A549 (cell line): ENCODE data around the gene MIOX. TPM values are rescaled to one million over a fixed set of nuclear protein-coding genes. Genes with fewer than 3 reads are reported as not detected.

Experiments
- ATAC-seq, 2 experiments: fragments of 200-7000 bp in 1 of 2; fragments of >200 bp in 1 of 2; cut with Nextera tagmentation in 1 of 2; cut with Tn5 transposase in 1 of 2; 3 replicates each; pipeline versions ENCODE4 v1.8.0 to v1.9.1; 2018 to 2020; ENCODE audit warnings: mild to moderate bottlenecking in 1 of 2, moderate library complexity in 1 of 2
- CTCF ChIA-PET: fragments of 300-600 bp; sonication (Branson Sonifier 250); formaldehyde crosslinking; extraction: SDS; loops from one replicate; lab custom pipeline; 2021; ENCODE audit warnings: antibody characterized with exemption, inconsistent platforms; lab: Yijun Ruan, JAX
- POLR2A ChIA-PET: fragments of 350-600 bp; formaldehyde crosslinking; extraction: SDS; loops from one replicate; lab custom pipeline; 2021; ENCODE audit warnings: antibody characterized with exemption, inconsistent platforms; lab: Yijun Ruan, JAX
- DNase-seq, 2 experiments: peaks; one replicate each; pipeline versions ENCODE4 v3.0.0 to v3.0.0-alpha.2; 2011 to 2016; ENCODE audit warnings: low read depth in 1 of 2, low spot score in 1 of 2
- FAIRE-seq: peaks from 2 replicates; lab custom pipeline; 2011; peaks lifted over from hg19 to GRCh38; lab: Jason Lieb, UNC
- H3K27ac ChIP-seq, 2 experiments: fragments of >200 bp; sonication (Bioruptor Twin); formaldehyde crosslinking; 3 replicates each; pipeline ENCODE4 v1.5.1; 2016 to 2017
- H3K4me1 ChIP-seq: fragments of >200 bp; sonication (Bioruptor Twin); formaldehyde crosslinking; 3 replicates; pipeline ENCODE4 v1.6.1; 2016
- H3K4me2 ChIP-seq: fragments of >200 bp; sonication (Bioruptor Twin); formaldehyde crosslinking; 3 replicates; pipeline ENCODE4 v1.6.1; 2016
- H3K4me3 ChIP-seq: fragments of >200 bp; sonication (Bioruptor Twin); formaldehyde crosslinking; 3 replicates; pipeline ENCODE4 v1.5.1; 2016
- H3K9me3 ChIP-seq: fragments of >200 bp; sonication (Bioruptor Twin); formaldehyde crosslinking; 3 replicates; pipeline ENCODE4 v1.6.1; 2016
- CEBPB ChIP-seq, 2 experiments: fragments of >200 bp in 1 of 2; sonication (Bioruptor Twin) in 1 of 2; formaldehyde crosslinking in 1 of 2; IDR thresholded peaks; 2 replicates each; pipeline ENCODE4 v1.6.1; 2012 to 2016
- CHD2 ChIP-seq: fragments of 150-350 bp; IDR thresholded peaks from 2 replicates; pipeline ENCODE4 v1.6.1; 2014; ENCODE audit warnings: low read length; ENCODE audit not compliant: partially characterized antibody
- EHF ChIP-seq: fragments of 250-450 bp; sonication (Bioruptor Pico); IDR thresholded peaks from 2 replicates; pipeline ENCODE4 v1.5.0; 2020; ENCODE audit warnings: mild to moderate bottlenecking
- FOSL2 ChIP-seq, 2 experiments: fragments of 450-650 bp in 1 of 2; fragments of >200 bp in 1 of 2; sonication (Bioruptor Twin) in 1 of 2; formaldehyde crosslinking; IDR thresholded peaks; 2 replicates each; pipeline versions ENCODE4 v1.5.0 to v1.6.1; 2016 to 2020; ENCODE audit warnings: mild to moderate bottlenecking in 1 of 2, moderate library complexity in 1 of 2
- FOXS1 ChIP-seq: fragments of 250-450 bp; sonication (Bioruptor Pico); IDR thresholded peaks from 2 replicates; pipeline ENCODE4 v1.5.0; 2020; ENCODE audit warnings: mild to moderate bottlenecking, moderate library complexity
- JUN ChIP-seq, 2 experiments: fragments of >200 bp; sonication (Bioruptor Twin); formaldehyde crosslinking; IDR thresholded peaks; 2 replicates in 1 of 2; 3 replicates in 1 of 2; pipeline ENCODE4 v1.6.1; 2016 to 2017
- PBX3 ChIP-seq: IDR thresholded peaks from 2 replicates; pipeline ENCODE4 v1.6.1; 2012
- POLR2A ChIP-seq: IDR thresholded peaks from 2 replicates; pipeline ENCODE4 v1.6.1; 2012; ENCODE audit warnings: mild to moderate bottlenecking, low read length
- RAD21 ChIP-seq, 2 experiments: fragments of >200 bp in 1 of 2; sonication (Bioruptor Twin) in 1 of 2; formaldehyde crosslinking in 1 of 2; IDR thresholded peaks in 1 of 2; conservative IDR thresholded peaks in 1 of 2; 2 replicates in 1 of 2; 3 replicates in 1 of 2; pipeline ENCODE4 v1.6.1; 2012 to 2018; ENCODE audit warnings: inconsistent platforms in 1 of 2
- TFCP2L1 ChIP-seq: fragments of 250-450 bp; sonication (Bioruptor Pico); IDR thresholded peaks from 2 replicates; pipeline ENCODE4 v1.5.0; 2021; ENCODE audit warnings: mild to moderate bottlenecking
- WGBS: methylation state at CpG from one replicate; pipeline ENCODE4 v1.1.6; 2017; ENCODE audit errors: missing lambda C conversion rate; 5-methylcytosine and 5-hydroxymethylcytosine counted together
- polyA plus RNA-seq, 4 experiments: library from polyadenylated mRNA; depleted of rRNA in 3 of 4; stranded (reverse); fragments of >200 nt; fragmentation: RNase III in 1 of 4; extraction: RNeasy Plus Mini Kit Qiagen cat#74134 plus additional on column Dnase treatment in 1 of 4; gene quantifications; 2 replicates in 3 of 4; 3 replicates in 1 of 4; pipeline ENCODE4 v1.2.3, GENCODE V29; 2011 to 2017
- TF ChIP-seq, protein P1 (sequence below): fragments of >200 bp; sonication (Bioruptor Twin); formaldehyde crosslinking; IDR thresholded peaks from 3 replicates; pipeline ENCODE4 v1.6.1; 2016
- TF ChIP-seq, protein P2 (sequence below): IDR thresholded peaks from 2 replicates; pipeline ENCODE4 v1.6.1; 2012
- TF ChIP-seq, protein P3 (sequence below): fragments of >200 bp; sonication (Bioruptor Twin); formaldehyde crosslinking; IDR thresholded peaks from 3 replicates; pipeline ENCODE4 v1.5.1; 2016

The MIOX gene
- polyA plus RNA-seq, 2 of the 4 experiments (the other 2 are of a cell fraction) = 0.08 TPM; not detected in 1

DNA sequence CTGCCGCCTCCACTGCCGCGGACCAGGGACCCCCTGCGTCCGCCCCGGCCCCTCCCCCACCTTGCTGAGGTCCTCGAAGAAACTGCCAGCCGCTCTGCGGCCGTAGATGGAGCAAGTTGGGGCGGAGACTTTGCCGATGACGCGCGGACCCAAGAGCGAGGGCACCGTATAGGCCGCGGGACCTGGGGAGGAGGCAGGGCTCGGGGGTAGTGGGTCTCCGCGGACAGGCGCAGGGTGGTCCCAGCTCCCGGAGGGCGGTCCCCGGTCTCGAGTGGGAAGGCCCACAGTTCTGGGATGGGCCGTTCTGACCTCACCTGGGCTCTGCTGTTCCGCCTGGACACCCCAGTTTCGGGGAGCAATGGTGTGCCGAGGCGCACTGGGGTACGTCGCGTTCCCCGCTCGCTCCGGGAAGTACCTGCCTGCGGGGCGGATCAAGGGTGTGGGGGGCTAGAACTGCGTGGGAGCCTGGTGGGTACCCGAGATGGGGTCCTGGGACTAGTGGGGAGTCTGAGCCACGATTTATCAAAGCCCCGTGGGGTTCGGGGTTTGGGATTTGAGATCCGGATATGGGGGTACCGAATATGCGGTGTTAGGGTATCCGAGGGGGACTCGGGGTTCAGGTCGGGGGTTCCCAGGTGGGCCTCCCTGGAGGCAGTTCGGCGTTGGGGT, 44.4 kb downstream of the MIOX start:
- Histone ChIP-seq H3K4me2 (peak overlapping the region; percentile 92), H3K4me1 (peaks cover 29% of the 10 kb centered on the region), H3K9me3 (no peaks in the 10 kb centered on the region), H3K4me3 (peak overlapping the region; percentile 64), H3K27ac (peak overlapping the region; percentile 95 to 98)
- ChIA-PET CTCF (interaction anchor here (0.8 kb wide), 1 partner anchor 14 kb away, joined by 3 read pairs; the partner anchor contains the start of gene KLHDC7B), POLR2A (interaction anchor here (0.7 to 1.0 kb wide), 2 partner anchors 9 to 32 kb away, joined by 3 to 5 read pairs; partner anchors contain the start of gene SYCE3)
- TF ChIP-seq RAD21 (conservative IDR thresholded peaks at IDR 0.05 in 1 of 2, IDR thresholded peaks at IDR 0.05 in 1 of 2) = no peak
- TF ChIP-seq POLR2A = peak; percentile 67
- TF ChIP-seq TFCP2L1 (CRISPR knock-in tag) = 0 out of 2 replicates have a peak, but pooled peaks have one; percentile 15
- TF ChIP-seq, protein P1, sequence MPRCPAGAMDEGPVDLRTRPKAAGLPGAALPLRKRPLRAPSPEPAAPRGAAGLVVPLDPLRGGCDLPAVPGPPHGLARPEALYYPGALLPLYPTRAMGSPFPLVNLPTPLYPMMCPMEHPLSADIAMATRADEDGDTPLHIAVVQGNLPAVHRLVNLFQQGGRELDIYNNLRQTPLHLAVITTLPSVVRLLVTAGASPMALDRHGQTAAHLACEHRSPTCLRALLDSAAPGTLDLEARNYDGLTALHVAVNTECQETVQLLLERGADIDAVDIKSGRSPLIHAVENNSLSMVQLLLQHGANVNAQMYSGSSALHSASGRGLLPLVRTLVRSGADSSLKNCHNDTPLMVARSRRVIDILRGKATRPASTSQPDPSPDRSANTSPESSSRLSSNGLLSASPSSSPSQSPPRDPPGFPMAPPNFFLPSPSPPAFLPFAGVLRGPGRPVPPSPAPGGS = no peak
- TF ChIP-seq FOSL2 (IDR thresholded peaks at IDR 0.05) = no peak
- no peak for TF ChIP-seq FOSL2 (CRISPR knock-in tag; IDR thresholded peaks at IDR 0.05)
- TF ChIP-seq CHD2 = no peak
- 0 out of 2 replicates have a peak, but pooled peaks have one; percentile 23 for TF ChIP-seq EHF
- no peak for TF ChIP-seq FOXS1
- peak in 1 of 2 experiments; percentile 21; a peak in 2 of 5 replicates for TF ChIP-seq JUN (IDR thresholded peaks at IDR 0.05)
- peak; percentile 35; the same call in 1 of the 2 replicates for TF ChIP-seq PBX3
- FAIRE-seq (no peak), ATAC-seq (peak; percentile 48 to 69), DNase-seq (peak; percentile 60 to 91)
- WGBS = 0% methylated on average over 2 of the region's 53 CpGs

DNA sequence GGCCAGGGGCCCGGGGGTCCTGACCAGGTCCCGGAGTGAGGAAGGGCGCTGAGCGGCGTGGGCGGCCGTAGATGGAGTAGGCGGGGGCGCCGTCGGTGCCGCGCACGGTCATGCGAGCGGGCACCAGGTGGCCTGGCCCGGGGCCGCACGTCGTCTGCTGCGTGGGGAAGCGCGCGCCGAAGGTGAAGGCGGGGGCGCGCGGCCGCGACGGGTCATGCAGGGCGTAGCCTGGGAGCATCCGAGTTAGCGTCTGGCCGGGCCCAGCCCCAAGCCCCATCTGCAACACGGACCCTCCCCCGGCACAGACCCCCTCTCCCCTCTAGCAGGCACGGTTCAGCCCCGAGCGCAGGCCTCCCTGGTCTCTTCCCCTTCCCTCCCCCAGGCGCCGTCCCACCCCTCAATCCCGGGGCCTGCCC, 44.9 kb downstream of the MIOX start:
- ATAC-seq (peak; percentile 42 to 49), FAIRE-seq (no peak), DNase-seq (peak in 1 of 2 experiments; percentile 75)
- peaks cover 29% of the 10 kb centered on the region for H3K4me1 ChIP-seq
- WGBS = no CpG with 5 or more reads among the region's 44 CpGs
- ChIA-PET POLR2A (interaction anchor here (0.6 to 1.3 kb wide), 5 partner anchors 9 to 51 kb away, joined by 3 to 5 read pairs (median 3); partner anchors contain the start of gene SYCE3), CTCF (interaction anchor here (0.8 to 1.8 kb wide), 2 partner anchors 14 to 89 kb away, joined by 3 to 7 read pairs; partner anchors contain the start of gene KLHDC7B)
- H3K9me3 ChIP-seq = no peaks in the 10 kb centered on the region
- H3K4me2 ChIP-seq = peak overlapping the region; percentile 92
- H3K27ac ChIP-seq = peak overlapping the region; percentile 95 to 98
- TF ChIP-seq CEBPB (IDR thresholded peaks at IDR 0.05) = no peak
- TF ChIP-seq, protein P2, sequence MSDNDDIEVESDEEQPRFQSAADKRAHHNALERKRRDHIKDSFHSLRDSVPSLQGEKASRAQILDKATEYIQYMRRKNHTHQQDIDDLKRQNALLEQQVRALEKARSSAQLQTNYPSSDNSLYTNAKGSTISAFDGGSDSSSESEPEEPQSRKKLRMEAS = peak; percentile 47
- peak overlapping the region; percentile 64 for H3K4me3 ChIP-seq

- Histone ChIP-seq H3K4me2 (peak overlapping the region; percentile 92), H3K9me3 (no peaks in the 10 kb centered on the region), H3K4me3 (peak overlapping the region; percentile 64), H3K27ac (peak overlapping the region; percentile 95 to 98), H3K4me1 (peaks cover 26% of the 10 kb centered on the region)
- ChIA-PET POLR2A (interaction anchor here (0.6 to 1.3 kb wide), 5 partner anchors 9 to 50 kb away, joined by 3 to 5 read pairs (median 3); partner anchors contain the start of gene SYCE3), CTCF (interaction anchor here (0.8 to 1.8 kb wide), 2 partner anchors 13 to 89 kb away, joined by 3 to 7 read pairs; partner anchors contain the start of gene KLHDC7B)
- DNase-seq = peak in 1 of 2 experiments; percentile 65
- peak; percentile 25 for TF ChIP-seq POLR2A
- TF ChIP-seq, protein P3, sequence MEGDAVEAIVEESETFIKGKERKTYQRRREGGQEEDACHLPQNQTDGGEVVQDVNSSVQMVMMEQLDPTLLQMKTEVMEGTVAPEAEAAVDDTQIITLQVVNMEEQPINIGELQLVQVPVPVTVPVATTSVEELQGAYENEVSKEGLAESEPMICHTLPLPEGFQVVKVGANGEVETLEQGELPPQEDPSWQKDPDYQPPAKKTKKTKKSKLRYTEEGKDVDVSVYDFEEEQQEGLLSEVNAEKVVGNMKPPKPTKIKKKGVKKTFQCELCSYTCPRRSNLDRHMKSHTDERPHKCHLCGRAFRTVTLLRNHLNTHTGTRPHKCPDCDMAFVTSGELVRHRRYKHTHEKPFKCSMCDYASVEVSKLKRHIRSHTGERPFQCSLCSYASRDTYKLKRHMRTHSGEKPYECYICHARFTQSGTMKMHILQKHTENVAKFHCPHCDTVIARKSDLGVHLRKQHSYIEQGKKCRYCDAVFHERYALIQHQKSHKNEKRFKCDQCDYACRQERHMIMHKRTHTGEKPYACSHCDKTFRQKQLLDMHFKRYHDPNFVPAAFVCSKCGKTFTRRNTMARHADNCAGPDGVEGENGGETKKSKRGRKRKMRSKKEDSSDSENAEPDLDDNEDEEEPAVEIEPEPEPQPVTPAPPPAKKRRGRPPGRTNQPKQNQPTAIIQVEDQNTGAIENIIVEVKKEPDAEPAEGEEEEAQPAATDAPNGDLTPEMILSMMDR = no peak
- peak; percentile 49 to 68 for ATAC-seq
- FAIRE-seq = no peak
- 3% methylated on average over 20 of the region's 56 CpGs for WGBS
Measured at GRCh38 chr22:50531962-50532674, 45.5 kb downstream of the MIOX start.
